Large intestine (tissue), 3 donors: ENCODE results near the gene NXPE4. TPM values are rescaled to one million over a fixed set of nuclear protein-coding genes. Genes with fewer than 3 reads are reported as not detected.
"Not testable (repeated sequence)": the region's sequence is repeated elsewhere in the genome, so short reads cannot be mapped to it uniquely, and the experiment has no call there.

Experiments used
- DNase-seq, 2 donors: peaks; one replicate each; pipeline versions ENCODE4 v3.0.0 to v3.0.0-alpha.2; 2013
- H3K27ac ChIP-seq: one replicate; pipeline ENCODE4 v1.5.1; 2013; ENCODE audit warnings: low read length
- H3K27me3 ChIP-seq: 2 replicates; pipeline ENCODE4 v1.6.1; 2013; ENCODE audit warnings: low read length; ENCODE audit not compliant: control insufficient read depth, insufficient read depth
- H3K36me3 ChIP-seq: 2 replicates; pipeline ENCODE4 v1.6.1; 2013; ENCODE audit warnings: low read length; ENCODE audit not compliant: control insufficient read depth, insufficient read depth
- H3K4me1 ChIP-seq: one replicate; pipeline ENCODE4 v1.6.1; 2013; ENCODE audit warnings: low read length; ENCODE audit not compliant: control insufficient read depth, insufficient read depth
- H3K4me3 ChIP-seq: one replicate; pipeline ENCODE4 v1.5.1; 2013; ENCODE audit warnings: low read length
- H3K9me3 ChIP-seq: one replicate; pipeline ENCODE4 v1.6.1; 2013; ENCODE audit warnings: mild to moderate bottlenecking, low read depth, low read length, moderate library complexity; ENCODE audit not compliant: control insufficient read depth
- WGBS: methylation state at CpG from one replicate; pipeline ENCODE4 v1.1.5; 2013; ENCODE audit warnings: low lambda C conversion rate; ENCODE audit not compliant: insufficient coverage; 5-methylcytosine and 5-hydroxymethylcytosine counted together
- polyA plus RNA-seq: library from polyadenylated mRNA; unstranded; fragments of 120-200 nt; gene quantifications from one replicate; pipeline ENCODE4 v1.2.1, GENCODE V29; 2013

NXPE4 gene
- polyA plus RNA-seq, 1 donor: not detected

GRCh38 chr11:114610550-114610949 lies 15.0 kb upstream of the NXPE4 start:
- no CpG with 5 or more reads among the region's 10 CpGs for WGBS
- Histone ChIP-seq H3K27ac (no peak overlapping the region), H3K27me3 (no peaks in the 10 kb centered on the region), H3K36me3 (no peaks in the 10 kb centered on the region), H3K4me3 (no peak overlapping the region), H3K9me3 (no peaks in the 10 kb centered on the region), H3K4me1 (no peaks in the 10 kb centered on the region)
- no peak for DNase-seq

DNA sequence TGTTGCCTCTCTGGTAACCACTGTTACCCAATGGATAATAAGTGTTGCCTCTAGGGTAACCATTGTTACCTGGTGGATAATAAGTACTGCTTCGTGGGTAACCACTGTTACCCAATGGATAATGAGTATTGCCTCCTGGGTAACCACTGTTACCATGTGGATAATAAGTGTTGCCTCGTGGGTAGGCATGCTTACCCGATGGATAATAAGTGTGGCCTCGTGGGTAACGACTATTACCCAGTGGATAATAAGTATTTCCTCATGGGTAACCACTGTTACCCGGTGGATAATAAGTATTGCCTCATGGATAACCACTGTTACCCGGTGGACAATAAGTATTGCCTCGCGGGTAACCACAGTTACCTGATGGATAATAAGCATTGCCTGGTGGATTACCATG lies 13.8 kb upstream of the NXPE4 start:
- no peaks in the 10 kb centered on the region for H3K36me3 ChIP-seq
- no peaks in the 10 kb centered on the region for H3K9me3 ChIP-seq
- no peaks in the 10 kb centered on the region for H3K27me3 ChIP-seq
- DNase-seq: no peak
- no peaks in the 10 kb centered on the region for H3K4me1 ChIP-seq
- H3K27ac ChIP-seq: no peak overlapping the region
- WGBS: no CpG with 5 or more reads among the region's 9 CpGs
- no peak overlapping the region for H3K4me3 ChIP-seq

- DNase-seq, H3K9me3 ChIP-seq, H3K27ac ChIP-seq, H3K4me3 ChIP-seq, H3K4me1 ChIP-seq, H3K27me3 ChIP-seq, H3K36me3 ChIP-seq: not testable (repeated sequence)
- WGBS: no CpG with 5 or more reads among the region's 9 CpGs
Measured at GRCh38 chr11:114608605-114609004, 13.0 kb upstream of the NXPE4 start.

GRCh38 chr11:114607753-114608459 lies 12.3 kb upstream of the NXPE4 start:
- H3K4me3 ChIP-seq: no peak overlapping the region
- no peak overlapping the region for H3K27ac ChIP-seq
- H3K27me3 ChIP-seq: no peaks in the 10 kb centered on the region
- no peaks in the 10 kb centered on the region for H3K9me3 ChIP-seq
- H3K36me3 ChIP-seq: no peaks in the 10 kb centered on the region
- no peak for DNase-seq
- 100% methylated on average over 3 of the region's 11 CpGs for WGBS
- H3K4me1 ChIP-seq: no peaks in the 10 kb centered on the region

GRCh38 chr11:114606802-114607075 lies 11.2 kb upstream of the NXPE4 start:
- not testable (repeated sequence) for H3K9me3 ChIP-seq, H3K36me3 ChIP-seq, H3K27ac ChIP-seq, H3K27me3 ChIP-seq, H3K4me3 ChIP-seq, H3K4me1 ChIP-seq, DNase-seq
- WGBS: no CpG with 5 or more reads among the region's 5 CpGs

DNA sequence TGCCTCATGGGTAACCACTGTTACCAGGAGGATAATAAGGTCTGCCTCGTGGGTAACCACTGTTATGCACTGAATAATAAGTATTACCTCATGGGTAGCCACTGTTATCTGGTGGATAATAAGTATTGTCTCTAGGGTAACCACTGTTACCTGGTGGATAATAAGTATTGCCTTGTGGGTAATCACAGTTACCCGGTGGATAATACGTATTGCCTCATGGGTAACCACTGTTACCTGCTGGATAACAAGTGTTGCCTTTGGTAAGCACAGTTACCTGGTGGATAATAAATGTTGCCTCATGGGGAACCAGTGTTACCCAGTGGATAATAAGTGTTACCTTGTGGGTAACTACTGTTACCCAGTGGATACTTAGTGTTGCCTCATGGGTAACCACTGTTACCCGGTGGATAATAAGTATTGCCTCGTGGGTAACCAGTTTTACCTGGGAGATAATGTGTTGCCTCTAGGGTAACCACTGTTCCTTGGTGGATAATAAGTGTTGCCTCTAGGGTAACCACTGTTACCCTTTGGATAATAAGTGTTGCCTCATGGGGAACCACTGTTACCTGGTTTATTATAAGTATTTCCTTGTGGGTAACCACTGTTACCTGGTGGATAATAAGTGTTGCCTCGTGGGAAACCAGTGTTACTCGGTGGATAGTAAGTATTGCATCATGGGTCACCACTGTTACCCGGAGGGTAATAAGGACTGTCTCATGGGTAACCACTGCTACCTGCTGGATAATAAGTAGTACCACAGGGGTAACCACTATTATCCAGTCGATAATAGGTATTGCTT lies 10.6 kb upstream of the NXPE4 start:
- no CpG with 5 or more reads among the region's 9 CpGs for WGBS
- Histone ChIP-seq H3K36me3 (no peaks in the 10 kb centered on the region), H3K9me3 (no peaks in the 10 kb centered on the region), H3K4me1 (no peaks in the 10 kb centered on the region), H3K4me3 (no peak overlapping the region), H3K27ac (no peak overlapping the region), H3K27me3 (no peaks in the 10 kb centered on the region)
- DNase-seq: no peak

DNA sequence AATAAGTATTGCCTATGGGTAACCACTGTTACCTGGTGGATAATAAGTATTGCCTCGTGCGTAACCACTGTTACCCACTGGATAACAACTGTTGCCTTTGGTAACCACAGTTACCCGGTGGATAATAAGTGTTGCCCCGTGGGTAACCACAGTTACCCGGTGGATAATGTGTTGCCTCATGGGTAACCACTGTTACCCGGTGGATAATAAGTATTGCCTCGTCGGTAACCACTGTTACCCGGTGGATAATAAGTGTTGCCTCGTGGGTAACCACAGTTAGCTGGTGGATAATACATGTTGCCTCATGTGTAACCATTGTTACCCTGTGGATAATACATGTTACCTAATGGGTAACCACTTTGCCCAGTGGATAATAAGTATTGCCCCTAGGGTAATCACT lies 9.8 kb upstream of the NXPE4 start:
- H3K36me3 ChIP-seq: no peaks in the 10 kb centered on the region
- H3K4me1 ChIP-seq: no peaks in the 10 kb centered on the region
- H3K27ac ChIP-seq: no peak overlapping the region
- WGBS: no CpG with 5 or more reads among the region's 10 CpGs
- H3K9me3 ChIP-seq: no peaks in the 10 kb centered on the region
- H3K4me3 ChIP-seq: no peak overlapping the region
- DNase-seq: no peak
- H3K27me3 ChIP-seq: no peaks in the 10 kb centered on the region

DNA sequence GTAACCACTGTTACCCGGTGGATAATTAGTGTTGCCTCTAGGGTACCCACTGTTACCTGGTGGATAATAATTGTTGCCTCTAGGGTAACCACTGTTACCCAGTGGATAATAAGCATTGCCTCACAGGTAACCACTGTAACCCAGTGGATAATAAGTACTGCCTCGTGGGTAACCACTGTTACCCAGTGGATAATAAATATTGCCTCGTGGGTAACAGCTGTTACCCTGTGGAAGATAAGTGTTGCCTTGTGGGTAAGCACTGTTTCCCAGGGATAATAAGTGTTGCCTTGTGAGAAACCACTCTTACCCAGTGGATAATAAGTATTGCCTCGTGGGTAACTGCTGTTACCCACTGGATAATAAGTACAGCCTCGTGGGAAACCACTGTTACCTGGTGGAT lies 9.3 kb upstream of the NXPE4 start:
- H3K9me3 ChIP-seq: no peaks in the 10 kb centered on the region
- H3K36me3 ChIP-seq: no peaks in the 10 kb centered on the region
- H3K4me3 ChIP-seq: no peak overlapping the region
- no CpG with 5 or more reads among the region's 5 CpGs for WGBS
- H3K27ac ChIP-seq: no peak overlapping the region
- H3K4me1 ChIP-seq: no peaks in the 10 kb centered on the region
- H3K27me3 ChIP-seq: no peaks in the 10 kb centered on the region
- DNase-seq: no peak

DNA sequence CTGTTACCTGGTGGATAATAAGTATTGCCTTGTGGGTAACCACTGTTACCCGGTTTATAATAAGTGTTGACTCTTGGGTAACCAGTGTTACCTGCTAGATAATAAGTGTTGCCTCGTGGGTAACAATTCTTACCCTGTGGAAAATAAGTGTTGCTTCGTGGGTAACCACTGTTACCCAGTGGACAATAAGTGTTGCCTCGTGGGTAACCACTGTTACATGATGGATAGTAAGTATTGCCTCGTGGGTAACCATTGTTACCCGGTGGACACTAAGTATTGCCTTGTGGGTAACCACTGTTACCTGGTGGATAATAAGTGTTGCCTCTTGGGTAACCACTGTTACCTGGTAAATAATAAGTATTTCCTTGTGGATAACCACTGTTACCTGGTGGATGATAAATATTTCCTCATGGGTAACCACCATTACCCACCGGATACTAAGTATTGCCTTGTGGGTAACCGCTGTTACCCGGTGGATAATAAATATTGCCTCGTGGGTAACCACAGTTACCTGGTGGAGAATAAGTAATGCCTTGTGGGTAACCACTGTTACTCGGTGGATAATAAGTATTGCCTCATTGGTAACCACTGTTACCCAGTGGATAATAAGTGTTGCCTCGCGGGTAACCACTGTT lies 8.7 kb upstream of the NXPE4 start:
- no peak for DNase-seq
- Histone ChIP-seq H3K27me3 (no peaks in the 10 kb centered on the region), H3K9me3 (no peaks in the 10 kb centered on the region), H3K36me3 (no peaks in the 10 kb centered on the region), H3K4me1 (no peaks in the 10 kb centered on the region), H3K4me3 (no peak overlapping the region), H3K27ac (no peak overlapping the region)
- WGBS: 80% methylated on average over 1 of the region's 13 CpGs

DNA sequence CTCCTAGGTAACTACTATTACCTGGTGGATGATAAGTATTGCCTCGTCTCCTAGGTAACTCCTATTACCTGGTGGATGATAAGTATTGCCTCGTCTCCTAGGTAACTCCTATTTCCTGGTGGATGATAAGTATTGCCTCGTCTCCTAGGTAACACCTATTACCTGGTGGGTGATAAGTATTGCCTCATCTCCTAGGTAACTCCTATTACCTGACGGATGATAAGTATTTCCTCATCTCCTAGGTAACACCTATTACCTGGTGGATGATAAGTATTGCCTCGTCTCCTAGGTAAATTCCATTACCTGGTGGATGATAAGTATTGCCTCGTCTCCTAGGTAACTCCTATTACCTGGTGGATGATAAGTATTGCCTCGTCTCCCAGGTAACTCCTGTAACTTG lies 7.6 kb upstream of the NXPE4 start:
- not testable (repeated sequence) for H3K4me3 ChIP-seq, H3K4me1 ChIP-seq, H3K9me3 ChIP-seq, H3K27ac ChIP-seq, H3K36me3 ChIP-seq, H3K27me3 ChIP-seq
- 70% methylated on average over 2 of the region's 7 CpGs for WGBS
- DNase-seq: peak in 1 of 2 donors; percentile 3
